ENCODE data around the gene EFCAB8.

The EFCAB8 gene

DNA sequence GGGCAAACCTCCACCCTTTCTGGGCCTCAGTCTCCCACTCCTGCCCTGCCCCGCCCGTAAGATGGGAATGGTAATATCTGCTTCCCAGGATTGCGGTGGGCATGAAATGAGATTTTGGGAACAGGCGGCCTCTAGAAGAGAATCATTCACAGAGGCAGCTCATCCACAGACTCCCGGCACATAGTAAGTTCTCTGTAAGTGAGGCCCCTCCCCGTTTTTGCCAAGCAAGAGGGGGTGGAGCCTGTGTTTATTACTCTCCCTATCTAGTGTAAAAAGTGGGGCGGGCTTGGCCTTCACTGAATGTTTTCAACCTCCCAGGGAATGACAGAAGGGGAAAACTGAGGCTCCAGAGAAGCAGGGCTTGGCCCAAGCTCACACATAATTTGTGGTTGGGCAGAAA lies 125.5 kb downstream of the EFCAB8 start:
- DNase-seq (ENCODE audit: extremely low read depth in 1 of 2, low read depth in 1 of 2) = no peak

DNA sequence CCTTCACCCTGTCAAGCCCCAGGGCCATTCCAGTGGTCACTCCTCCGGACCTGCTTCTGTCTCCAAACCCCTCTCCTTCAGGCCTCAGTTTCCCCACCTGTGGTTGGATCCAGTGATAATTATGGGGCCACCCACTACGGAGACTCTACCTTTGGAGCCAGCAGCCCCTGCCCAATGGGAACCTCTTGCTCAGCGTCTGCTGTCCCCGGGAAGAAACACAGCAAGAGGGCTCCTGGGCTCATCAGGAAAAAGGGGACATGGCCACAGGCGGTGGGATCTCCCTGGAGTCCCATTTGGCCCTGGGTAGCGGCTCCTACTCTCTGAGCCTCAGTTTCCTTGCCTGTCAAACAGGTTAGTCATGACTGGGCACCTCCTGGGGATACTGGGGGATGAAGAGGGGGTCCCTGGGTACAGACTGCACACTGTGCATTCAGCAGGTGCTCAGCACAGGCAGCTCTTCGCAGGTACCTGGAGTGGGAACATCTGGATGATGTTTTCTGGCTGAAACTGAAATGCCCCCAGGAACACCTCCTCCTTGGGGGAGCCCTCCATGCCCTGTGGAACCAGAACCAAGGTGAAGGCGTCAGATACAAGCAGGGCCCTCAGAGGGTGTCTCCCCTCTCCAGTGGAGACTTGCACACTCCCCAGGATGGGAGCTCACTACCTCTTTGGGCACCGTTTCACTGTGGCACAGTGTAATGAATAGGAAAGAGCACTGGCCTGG lies 126.1 kb downstream of the EFCAB8 start:
- DNase-seq (ENCODE audit: extremely low read depth in 1 of 2, low read depth in 1 of 2) = no peak

DNA sequence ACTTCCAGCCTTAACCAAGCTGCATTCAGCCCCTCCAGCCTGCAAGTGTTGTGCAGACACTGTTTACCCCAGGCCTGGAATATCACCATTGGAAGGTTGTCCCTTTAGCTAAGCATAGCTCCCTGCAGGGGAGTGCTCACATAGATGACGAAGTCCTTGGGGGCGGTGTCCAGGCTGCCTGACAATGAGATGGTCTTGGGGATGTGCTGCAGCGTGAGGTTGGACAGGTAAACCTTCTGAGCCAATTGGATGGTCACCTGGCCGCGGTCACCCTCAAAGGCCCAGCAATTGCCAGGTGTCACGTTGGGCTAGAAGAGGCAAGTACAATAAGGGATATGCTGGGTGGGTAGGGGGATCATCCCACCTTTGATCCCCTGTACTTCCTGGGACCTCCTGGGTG lies 126.9 kb downstream of the EFCAB8 start:
- no peak for DNase-seq (ENCODE audit: extremely low read depth in 1 of 2, low read depth in 1 of 2)

DNA sequence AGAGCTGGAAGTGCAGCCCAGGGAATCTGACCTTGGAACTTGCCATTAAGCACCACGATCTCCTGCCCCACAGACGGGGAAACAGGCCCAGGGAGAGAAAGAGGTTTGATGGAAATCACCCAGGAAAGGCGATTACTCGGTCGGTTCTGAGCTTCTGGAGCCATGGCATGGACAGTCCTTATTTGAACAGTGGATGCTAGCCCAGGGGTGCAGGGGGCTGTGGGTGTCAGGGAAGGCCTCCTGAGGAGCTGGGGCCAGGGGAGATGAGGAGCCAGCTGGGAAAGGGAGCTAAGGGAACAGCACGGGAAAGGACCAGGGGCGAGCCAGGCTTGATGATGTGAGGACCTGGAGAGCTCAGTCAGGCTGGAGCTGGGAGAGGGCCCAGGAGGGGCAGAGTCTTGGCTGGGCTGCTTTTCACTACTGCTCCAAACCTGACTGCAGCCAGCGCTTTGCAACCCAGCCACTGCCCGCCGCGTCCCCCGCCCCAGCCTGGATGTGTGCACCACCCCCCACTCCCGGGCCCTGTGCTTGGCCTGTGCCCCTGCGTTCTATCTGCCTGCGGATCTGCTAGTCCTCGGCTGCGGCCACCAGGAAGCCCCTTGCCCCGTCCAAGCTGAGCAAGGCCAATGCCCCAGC lies 127.7 kb downstream of the EFCAB8 start:
- DNase-seq (ENCODE audit: extremely low read depth in 1 of 2, low read depth in 1 of 2) = no peak

DNA sequence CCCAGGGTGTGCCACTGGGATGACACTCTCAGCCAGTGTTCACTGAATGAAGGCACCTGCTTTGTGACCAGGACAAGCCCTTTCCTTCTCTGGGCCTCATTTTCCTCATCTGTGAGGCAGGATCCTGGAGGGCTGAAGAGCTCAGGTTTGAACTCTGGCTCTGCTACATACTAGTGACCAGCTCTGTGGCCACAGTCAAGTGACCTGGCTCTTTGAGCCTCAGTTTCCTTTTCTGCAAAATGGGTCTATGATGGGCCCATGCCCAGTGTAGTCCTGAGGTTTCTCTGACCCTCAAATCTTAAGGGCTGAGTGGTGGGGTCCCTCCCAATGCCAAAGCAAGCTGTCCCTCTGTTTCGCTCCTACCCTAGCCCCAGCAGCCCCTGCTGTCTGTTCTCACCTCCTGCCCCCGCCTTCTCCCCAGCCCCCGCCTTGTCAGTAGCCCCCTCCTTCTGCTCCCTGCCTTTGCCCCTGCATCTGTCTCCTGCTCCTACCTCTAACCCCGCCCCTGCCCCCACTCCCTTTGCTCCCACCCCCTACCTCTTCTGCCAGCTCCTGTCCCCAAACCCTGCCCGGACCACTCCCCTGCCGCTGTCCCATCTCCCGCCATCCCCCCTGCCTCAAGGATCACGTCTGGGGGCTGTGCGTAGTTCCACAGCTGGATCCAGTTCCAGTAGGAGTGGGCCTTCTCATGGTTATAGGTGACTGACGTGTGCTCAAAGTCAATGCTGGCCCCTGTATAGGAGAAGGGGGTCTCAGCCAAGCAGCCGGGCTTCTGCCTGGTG lies 128.5 kb downstream of the EFCAB8 start:
- DNase-seq (ENCODE audit: extremely low read depth in 1 of 2, low read depth in 1 of 2) = no peak

DNA sequence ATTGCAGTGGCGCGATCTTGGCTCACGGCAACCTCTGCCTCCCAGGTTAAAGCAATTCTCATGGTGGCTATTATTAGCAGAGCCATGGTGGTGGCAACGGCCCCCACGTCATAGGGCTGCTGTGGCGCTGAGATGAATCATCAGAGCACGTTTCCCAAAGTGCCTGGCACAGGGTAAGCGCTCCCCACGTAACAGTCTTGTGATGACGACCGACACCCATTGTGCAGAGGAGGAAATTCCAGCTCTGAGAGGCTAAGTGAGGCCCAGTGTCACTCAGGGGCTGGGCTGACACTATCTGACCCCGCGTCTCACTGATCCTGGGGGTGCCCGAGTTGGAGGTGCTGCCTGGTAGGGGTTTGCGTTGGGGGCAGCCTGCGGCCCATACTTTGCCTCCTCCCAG lies 129.3 kb downstream of the EFCAB8 start:
- no peak for DNase-seq (ENCODE audit: extremely low read depth in 1 of 2, low read depth in 1 of 2)

DNA sequence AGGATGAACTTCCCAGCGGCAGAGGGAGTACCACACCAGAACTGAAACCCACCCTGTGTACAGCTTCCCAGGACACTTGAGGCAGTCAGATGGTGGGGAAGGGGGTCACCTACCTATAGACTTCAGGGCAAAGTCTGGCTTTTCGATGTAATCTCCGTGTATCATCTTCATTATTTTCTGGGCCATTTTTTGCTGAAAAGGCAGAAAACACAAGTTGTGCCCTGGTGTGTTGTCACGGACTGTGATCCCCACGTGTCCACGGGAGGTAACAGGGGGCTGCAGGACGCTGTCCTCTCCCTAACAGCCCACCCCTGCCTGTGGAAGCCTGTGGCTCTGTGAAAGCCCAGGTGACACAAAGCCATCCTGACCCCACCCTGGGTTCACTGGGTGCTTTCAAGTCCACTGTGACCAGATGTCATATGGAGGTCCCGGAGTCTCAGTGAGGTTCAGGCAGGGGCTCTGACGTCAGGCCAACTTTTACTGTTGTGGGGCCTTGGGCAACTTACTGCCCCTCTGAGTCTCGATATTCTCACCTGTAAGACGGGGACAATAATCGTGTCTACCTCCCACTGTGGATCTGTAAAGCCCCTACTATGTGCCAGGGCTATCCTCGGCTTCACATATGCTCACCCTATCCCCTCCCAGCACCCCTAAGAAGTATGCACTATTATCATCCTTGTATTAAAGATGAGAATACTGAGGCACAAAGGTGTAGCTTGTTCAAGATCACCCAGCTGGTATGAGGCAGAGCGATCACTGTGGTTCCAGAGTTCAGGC lies 131.0 kb downstream of the EFCAB8 start:
- DNase-seq (ENCODE audit: extremely low read depth in 1 of 2, low read depth in 1 of 2) = no peak

DNA sequence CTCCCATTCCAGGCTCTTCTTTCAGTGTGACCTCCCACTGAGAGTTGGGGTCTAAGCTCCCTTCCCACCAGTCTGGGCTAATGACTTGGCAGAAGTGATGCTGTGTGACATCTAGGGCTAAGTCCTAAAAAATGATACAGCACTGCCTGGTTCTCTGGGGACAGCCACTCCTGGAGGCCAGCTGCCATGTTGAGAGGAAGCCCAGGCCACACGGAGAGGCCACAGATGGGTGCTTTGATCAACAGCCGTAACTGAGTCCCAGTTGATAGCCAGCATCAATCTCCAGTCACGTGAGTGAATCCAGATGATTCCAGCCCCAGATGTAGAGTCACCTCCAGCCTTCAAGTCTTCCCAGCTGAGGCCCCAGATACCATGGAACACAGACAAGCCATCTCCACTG lies 131.7 kb downstream of the EFCAB8 start:
- no peak for DNase-seq (ENCODE audit: extremely low read depth in 1 of 2, low read depth in 1 of 2)

DNA sequence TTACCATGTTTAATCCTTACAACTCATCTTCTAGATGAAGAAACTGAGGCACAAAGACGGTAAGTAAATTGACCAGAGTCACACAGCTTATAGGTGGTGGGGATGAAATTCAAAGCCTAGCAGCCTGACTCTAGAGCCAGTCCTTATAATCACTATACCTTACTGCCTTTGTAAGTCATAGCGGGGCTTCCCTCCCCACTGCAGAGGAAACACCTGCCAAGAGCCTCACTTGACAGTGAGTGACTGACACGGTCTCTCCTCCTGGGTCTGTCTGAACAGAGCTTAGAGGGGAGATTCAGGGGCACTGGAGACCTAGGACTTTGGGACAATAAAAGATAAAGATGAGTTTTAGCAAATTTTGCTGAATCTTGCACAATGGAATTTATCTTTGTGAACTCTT lies 132.7 kb downstream of the EFCAB8 start:
- no peak for DNase-seq (ENCODE audit: extremely low read depth in 1 of 2, low read depth in 1 of 2)

DNA sequence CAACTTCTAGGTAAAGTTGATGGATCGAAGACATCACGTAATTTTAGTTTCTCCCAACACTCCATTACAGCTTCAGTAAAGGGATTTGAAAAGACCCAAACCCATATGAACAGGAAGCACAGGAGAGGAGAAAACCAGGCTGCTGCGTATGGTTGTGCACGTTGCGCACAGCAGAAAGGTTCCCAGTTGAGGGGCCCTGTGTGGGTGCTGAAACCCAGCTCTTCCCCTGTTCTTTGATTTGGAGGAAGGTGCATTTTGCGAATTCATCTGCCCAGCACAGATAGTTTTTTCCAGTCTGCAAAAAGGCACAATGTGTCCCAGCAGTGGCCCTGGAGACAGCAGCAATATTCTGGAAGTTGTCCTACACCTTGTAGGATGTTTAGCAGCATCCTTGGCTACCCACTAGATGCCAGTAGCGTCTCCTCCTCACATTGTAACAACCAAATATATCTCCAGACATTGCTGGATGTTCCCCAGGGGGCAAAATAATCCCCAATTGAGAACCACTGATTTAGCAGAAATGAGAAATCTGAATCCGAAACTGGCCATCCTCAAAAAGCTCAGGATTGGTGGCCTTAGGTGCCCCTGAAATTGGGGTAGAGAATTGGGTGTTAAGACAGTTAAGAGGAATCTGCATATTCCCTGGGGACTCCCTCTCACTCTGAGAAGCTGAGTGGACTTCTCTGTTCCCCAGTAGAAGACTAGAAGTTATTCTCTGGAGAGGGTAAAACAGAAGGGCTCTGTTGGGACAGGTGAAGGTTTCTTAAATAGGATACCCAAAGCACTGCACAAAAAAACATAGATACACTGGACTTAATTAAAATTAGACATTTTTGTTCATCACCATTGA lies 133.3 kb downstream of the EFCAB8 start:
- DNase-seq (ENCODE audit: extremely low read depth in 1 of 2, low read depth in 1 of 2) = no peak

DNA sequence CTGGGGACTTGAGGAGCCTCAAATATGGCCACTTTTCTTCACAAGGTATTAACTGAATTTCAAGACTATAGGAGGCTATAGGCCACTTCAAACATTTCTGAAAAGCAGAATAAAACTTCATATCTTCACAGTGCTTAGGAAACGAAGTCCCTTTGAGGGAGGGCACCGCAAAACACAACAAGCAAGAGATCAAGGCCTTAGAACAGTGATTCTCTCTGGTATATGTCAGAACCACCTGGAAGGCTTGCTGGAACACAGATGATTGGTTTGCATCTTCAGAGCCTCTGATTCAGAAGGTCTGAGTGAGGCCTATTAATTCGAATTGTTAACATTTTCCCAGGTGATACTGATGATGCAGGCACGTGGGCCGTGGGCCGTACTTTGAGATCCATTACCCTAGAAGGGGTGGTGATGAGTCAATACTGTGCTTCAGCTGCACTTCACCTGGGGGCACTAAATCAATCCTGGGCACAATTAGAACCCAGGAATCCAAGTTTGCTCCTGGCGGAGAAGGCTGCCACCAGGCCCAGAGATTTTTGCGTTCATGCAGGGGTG lies 134.8 kb downstream of the EFCAB8 start:
- DNase-seq (ENCODE audit: extremely low read depth in 1 of 2, low read depth in 1 of 2) = no peak

DNA sequence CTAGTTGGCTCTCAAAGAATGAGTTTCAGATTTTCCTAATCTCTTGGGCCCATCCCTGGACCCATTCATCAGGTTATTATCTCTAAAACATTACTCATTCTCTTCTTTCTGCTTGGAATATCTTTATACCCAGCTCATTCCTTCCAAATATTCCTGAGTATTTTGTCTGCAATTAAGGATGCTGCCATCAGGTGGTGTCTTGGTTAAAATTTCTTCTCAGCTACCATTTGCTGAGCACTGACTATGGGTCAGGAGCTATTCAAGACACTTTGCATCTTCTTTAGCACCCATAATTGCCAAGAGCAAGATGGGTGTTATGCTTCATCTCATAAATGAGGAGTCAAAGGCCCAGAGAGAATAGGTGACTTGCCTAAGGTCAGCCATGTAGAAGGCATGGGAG lies 137.1 kb downstream of the EFCAB8 start:
- DNase-seq (ENCODE audit: extremely low read depth in 1 of 2, low read depth in 1 of 2) = no peak

DNA sequence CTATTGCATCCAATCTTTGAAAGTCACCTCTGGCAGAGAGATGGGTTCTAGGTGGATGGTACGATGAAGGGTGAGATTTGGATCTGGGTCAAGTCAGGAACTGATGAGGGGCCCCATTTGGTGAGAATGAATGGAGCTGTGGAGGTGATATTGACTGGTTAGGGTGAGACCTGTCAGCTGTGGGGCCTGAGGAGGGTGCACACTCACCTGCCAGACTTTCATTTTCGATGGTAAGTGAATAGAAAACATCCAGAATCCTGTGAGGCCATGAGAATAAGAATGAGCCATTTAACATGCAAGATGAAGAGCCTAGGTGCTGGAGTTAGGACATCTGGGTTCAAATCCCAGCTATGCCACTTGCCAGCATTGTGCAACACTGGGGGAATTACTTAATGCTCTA lies 138.7 kb downstream of the EFCAB8 start:
- DNase-seq (ENCODE audit: extremely low read depth in 1 of 2, low read depth in 1 of 2) = no peak

DNA sequence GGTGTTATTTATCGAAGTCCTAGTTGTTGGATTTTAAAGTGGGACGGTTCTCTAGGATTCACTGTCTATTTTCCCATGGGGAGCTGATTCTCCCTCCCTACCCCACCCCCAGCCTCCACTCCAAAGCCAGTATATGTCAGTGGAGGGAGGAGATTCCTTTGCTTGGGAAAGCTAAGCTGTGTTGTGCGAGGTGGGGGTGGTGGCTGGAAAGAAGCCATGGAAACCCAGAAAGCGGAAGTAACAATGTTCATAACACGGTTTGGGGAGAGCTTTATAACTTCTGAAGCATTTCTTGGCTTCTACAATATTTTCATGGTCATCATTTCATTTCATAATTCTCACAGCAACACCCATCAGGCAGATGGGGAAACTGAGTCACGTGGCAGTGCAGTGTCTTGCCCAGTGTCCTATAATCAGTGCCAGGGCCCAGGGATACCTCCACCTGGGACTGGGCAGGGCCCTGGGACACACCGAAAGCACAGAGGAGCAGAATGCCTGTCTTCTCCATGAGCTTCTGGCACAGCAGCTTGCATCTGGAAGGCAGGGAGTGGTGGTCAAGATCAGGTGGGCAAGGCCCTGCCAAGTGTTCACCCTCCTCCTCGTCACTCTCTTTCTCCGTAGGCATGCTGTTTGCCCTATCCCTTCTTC lies 141.0 kb downstream of the EFCAB8 start:
- DNase-seq (ENCODE audit: extremely low read depth in 1 of 2, low read depth in 1 of 2) = no peak

DNA sequence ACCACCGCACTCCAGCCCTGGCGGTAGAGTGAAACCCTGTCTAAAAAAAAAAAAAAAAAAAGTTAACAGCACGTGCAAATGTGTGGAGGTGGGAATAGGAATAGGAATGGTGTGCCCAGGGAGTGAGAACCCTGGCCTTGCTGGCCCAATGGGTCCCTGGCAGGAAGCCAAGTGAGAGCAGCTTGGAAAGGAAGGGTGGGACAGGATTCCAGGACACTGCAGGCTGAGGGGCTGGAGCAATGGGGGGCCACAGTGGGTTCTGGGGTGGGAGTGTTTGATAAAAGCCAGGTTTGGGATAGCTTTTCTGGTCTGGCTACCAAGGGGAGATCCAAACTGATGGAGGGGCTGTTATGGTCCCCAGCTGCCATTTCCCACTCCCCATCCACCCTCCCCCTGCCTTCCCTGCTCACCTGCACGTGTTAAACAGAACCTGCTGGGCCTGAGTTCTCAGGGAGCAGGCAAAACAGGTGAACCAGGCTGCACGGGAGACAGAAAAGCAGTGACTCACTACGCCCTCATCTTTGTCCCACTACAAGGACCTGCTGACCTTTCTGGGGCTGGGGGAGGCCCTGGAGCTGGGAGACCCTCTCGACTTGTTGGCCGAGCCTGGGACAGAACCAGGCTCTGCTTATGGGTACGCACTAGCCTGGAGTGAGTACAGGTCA lies 142.2 kb downstream of the EFCAB8 start:
- DNase-seq (ENCODE audit: extremely low read depth in 1 of 2, low read depth in 1 of 2) = no peak

DNA sequence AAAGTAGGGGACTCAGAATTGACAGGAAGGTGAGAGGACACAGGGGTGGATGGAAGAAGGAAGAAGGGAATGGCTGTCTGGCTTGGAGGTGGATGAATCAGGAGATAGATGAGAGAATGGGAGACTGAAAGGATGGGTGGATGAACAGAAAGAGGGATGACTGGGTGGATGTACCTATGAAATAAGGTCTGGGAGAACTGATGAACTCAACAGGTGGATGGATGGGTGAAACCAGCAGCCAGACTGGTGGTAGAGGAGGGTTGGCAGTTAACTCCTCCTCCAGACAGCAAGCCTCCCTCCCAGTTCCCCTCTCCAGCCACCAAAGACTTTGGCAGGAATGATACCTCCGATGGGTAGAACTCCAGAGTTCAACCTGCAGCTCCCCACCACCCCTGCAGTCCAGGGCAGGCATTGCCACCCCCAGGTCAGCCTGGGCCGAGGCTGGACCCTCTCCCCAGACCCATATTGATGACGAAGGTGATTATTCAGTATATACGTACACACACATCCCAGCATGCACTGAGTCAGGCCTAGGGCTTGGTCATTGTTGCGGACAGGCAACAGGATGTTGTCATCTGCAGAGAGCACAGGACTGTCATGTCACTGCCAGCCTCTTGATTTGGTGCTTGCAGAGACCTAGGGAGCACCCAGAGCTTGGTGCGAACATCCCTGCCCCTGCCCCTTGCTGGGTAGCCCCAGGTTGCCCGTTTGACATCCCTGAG lies 143.5 kb downstream of the EFCAB8 start:
- DNase-seq (ENCODE audit: extremely low read depth in 1 of 2, low read depth in 1 of 2) = no peak

DNA sequence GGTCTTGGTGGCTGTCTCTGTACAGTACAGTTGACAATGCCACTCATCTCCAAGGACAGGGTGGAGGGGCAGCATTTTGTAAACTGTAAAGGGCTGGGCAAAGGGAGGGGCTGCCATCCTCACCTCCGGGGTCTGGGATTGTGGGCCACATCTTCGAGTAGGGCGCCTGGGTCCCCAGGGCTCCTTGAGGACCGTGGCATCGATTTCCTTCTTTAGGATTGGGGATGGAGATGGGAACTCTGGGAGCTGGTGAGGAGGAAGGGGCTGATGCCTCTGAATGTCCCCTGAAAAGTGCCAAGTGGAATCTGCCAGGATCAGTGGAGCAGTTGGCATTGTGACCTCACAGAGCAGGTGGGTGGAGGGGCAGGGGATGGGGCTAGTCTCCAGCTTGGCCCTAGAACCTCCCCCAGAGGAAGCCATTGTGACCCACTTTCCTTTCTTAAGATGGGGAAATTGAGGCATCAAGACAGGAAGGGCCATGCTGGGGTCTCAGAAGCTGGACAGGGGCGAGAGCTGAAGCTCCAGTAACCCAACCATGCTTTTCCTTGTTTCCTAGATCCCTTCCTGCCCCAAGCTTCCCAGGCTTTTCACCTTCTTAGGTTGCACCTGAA lies 145.5 kb downstream of the EFCAB8 start, which contains the start of gene SUN5:
SUN5 (minus strand) TSS at position 293 of the 611 bp plus-strand sequence; CDS start at position 200, 93 bp downstream.
- no peak for DNase-seq (ENCODE audit: extremely low read depth in 1 of 2, low read depth in 1 of 2)

DNA sequence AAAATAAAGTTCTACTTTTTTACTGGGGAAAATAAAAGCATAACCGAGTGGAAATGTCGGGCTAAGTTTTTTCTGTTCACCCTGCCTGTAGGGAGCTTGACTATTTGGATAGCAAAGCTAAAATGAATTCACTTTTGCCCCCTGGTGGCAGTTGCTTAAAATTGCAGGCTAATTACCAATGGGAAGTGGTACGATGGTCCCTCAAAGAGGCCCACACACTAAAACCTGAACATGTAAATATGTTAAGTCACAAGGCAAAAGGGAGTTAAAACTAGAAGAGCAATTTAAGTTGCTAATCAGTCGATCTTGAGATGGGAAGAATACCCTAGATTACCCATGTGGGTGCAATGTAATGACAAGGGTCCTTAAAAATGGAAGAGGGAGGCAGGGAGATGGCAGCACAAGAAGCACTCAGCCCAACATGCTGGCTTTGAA lies 146.4 kb downstream of the EFCAB8 start:
- DNase-seq (ENCODE audit: extremely low read depth in 1 of 2, low read depth in 1 of 2) = no peak
